Erythroblast (primary cell): ENCODE measurements around the gene CRYAA.
A peak's percentile ranks its signal among the peaks of the same experiment; 100 is the strongest.

ENCODE experiments used
- DNase-seq, 2 experiments: peaks; one replicate each; lab custom pipeline; 2025; lab: John Stamatoyannopoulos, UW
- GATA1 ChIP-seq: IDR thresholded peaks from 2 replicates; pipeline ENCODE4 v1.6.1; 2011; ENCODE audit warnings: low read depth, mild to moderate bottlenecking, control low read depth, low read length, moderate library complexity
- POLR2A ChIP-seq: IDR thresholded peaks from 2 replicates; pipeline ENCODE4 v1.6.1; 2011; ENCODE audit warnings: mild to moderate bottlenecking, low read length

CRYAA gene

DNA sequence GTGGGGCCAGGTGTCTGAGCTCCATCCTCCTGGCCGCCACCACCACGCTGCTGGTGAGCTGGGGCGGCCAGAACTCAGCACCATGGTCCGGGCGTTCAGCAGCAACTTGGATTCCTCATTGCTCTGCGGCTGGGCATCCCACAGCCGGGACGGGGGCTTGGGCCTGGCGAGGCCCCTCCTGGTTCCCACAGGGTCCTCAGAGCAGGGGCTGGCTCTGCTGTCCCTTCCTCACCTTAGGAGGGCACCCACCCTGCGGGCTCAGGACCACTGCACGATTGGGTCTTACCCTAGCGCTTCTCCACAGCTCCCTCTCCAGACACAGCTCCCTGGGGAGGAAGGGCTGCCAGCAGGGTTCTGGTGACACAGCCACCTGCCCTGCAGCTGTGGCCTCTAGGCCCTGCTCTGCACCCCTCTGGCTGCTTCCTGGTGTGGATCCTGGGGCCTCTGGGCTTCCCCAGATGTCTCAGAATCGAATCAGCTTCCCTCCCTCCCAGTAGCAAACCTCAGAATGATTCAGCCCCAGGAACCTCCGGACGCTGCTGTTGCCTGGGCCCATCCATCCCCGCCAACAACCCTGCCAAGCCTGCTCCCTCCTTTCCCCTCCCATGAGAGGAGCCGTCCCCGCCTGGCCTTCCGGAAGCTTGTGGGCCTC is 25.0 kb downstream of the CRYAA start:
- TF ChIP-seq GATA1 (no peak), POLR2A (no peak)
- DNase-seq: no peak

- TF ChIP-seq POLR2A (no peak), GATA1 (no peak)
- DNase-seq: no peak
Measured at GRCh38 chr21:43194303-43195120, 25.7 kb downstream of the CRYAA start.

DNA sequence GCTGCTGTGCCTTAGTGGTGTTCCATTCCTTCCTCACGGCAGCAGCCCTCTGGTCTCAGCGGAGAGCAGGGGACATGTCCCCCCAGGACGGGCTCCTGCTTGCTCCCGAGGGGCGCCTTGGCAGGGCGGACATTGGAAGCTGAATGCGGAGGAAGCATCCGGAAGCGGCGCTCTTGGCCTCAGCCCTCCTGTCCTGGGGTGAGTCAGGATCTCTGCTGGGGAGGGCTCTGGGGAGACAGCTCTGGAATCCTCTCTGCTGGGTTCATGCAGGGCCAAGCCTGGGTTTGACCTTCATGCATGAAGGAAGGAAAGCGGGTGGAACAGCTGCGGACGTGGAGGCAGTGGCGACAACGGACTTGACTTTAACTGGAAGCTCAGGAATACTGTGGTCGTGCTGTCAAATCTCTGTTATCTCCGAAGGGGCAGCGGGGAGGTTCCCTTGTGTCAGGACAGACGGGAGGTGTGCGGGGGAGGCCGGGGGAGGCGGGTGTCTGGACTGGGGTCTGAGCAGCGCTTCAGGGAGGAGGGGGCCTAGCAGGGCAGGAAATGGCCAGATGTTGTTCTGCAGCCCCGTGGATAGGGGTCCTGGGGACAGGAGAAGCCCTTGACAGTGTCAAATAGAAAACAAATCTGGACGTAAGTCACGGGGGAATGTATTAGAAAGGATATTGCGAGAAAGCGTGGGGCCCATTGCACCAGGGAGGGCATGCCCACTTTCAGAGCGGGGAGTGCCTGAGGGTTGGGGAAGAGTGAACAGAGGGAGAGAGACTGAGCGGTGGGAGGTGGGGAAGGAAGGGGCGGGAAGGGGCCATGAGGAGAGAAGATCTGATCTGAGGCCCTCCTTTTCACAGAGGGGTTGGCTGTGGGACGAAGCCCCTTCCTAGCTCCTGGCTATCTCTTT is 26.6 kb downstream of the CRYAA start:
- TF ChIP-seq GATA1 (no peak), POLR2A (no peak)
- DNase-seq: no peak

DNA sequence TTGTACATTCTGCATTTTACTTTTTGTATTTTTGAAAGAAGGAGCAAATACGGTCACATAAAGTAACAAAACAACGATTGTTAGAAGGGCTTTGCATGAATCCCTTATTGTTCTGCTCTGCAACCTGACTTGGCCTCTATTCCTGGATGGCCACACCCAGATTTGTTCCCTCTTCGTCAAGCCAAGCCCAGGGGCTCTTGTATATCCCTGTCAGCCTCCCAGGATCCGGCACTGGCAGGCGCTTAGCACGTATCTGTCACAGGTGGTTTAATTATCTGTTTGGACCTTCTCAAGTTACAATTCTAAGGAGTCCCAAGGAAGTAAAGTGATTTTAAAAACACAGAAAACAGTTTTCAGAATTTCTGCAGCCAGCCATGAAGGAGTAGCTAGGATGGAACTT is 28.0 kb downstream of the CRYAA start:
- no peak for DNase-seq
- TF ChIP-seq GATA1 (no peak), POLR2A (no peak)

DNA sequence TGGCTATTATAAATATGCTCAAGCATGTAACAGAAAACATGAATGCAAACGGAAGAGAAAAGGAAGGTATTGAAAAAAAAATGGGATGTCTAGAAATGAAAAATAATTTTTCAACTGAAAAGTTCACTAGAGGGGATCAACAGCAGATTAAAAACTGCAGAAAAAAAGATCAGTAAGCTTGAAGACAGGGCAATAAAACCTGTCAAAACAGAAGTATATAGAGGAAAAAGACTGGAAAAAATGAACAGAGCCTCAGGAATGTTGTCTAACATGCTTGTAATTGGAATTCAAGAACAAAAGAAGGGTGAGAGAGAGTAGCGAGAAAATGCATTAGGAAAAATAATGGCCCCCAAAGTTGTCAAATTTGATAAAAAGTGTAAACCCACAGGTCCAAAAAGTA is 29.6 kb downstream of the CRYAA start:
- no peak for TF ChIP-seq POLR2A
- TF ChIP-seq GATA1: no peak
- no peak for DNase-seq

GRCh38 chr21:43201491-43201890 is 32.7 kb downstream of the CRYAA start:
- DNase-seq: peak in 1 of 2 experiments; percentile 11
- TF ChIP-seq GATA1: no peak
- TF ChIP-seq POLR2A: no peak

- DNase-seq: no peak
- TF ChIP-seq POLR2A: no peak
- no peak for TF ChIP-seq GATA1
Measured at GRCh38 chr21:43203591-43203990, 34.8 kb downstream of the CRYAA start.

- DNase-seq: no peak
- no peak for TF ChIP-seq POLR2A
Measured at GRCh38 chr21:43204638-43205037, 35.8 kb downstream of the CRYAA start.

- no peak for DNase-seq
- no peak for TF ChIP-seq POLR2A
Measured at GRCh38 chr21:43206231-43207042, 37.6 kb downstream of the CRYAA start.

DNA sequence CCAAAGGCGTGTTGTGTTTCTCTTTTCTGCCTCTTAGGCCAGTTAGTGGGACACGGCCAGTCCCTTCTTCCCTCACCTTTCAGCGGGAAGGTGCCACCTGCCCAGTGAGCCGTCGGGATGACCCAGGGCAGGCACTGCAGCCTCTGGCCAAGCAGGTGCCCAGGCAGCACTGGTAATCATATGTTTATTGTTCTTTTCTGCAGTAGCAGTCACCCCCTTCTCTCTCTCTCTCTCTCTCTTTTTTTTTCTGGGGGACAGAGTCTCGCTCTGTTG is 38.2 kb downstream of the CRYAA start:
- DNase-seq: no peak
- no peak for TF ChIP-seq POLR2A
- no peak for TF ChIP-seq GATA1

- TF ChIP-seq GATA1: no peak
- no peak for TF ChIP-seq POLR2A
Measured at GRCh38 chr21:43207868-43208267, 39.1 kb downstream of the CRYAA start.

GRCh38 chr21:43208561-43209332 is 39.9 kb downstream of the CRYAA start:
- TF ChIP-seq GATA1 (no peak), POLR2A (no peak)
- DNase-seq: no peak

More at GRCh38 chr21:43207868-43208267, 39.1 kb downstream of the CRYAA start:
- DNase-seq: no peak
